Measurements from ENCODE around the gene MEX3C.

Gene MEX3C

GRCh38 chr18:51137026-51137729, 60.3 kb downstream of the MEX3C start:
- DNase-seq (ENCODE audit: low read depth) = no peak
- H3K4me3 ChIP-seq (ENCODE audit: control insufficient read depth, low read depth, low read length) = no peak overlapping the region
- TF ChIP-seq CTCF (conservative IDR thresholded peaks at IDR 0.05; ENCODE audit: control insufficient read depth, insufficient read depth, low read depth, low read length) = no peak

- TF ChIP-seq CTCF (conservative IDR thresholded peaks at IDR 0.05; ENCODE audit: control insufficient read depth, insufficient read depth, low read depth, low read length) = no peak
- no peak for DNase-seq (ENCODE audit: low read depth)
- H3K4me3 ChIP-seq (ENCODE audit: control insufficient read depth, low read depth, low read length) = no peak overlapping the region
Observed at GRCh38 chr18:51135795-51136194, 61.7 kb downstream of the MEX3C start.

- TF ChIP-seq CTCF (conservative IDR thresholded peaks at IDR 0.05; ENCODE audit: control insufficient read depth, insufficient read depth, low read depth, low read length) = no peak
- peak; percentile 74 for DNase-seq (ENCODE audit: low read depth)
- peak overlapping the region; percentile 6 for H3K4me3 ChIP-seq (ENCODE audit: control insufficient read depth, low read depth, low read length)
Observed at GRCh38 chr18:51135364-51135763, 62.1 kb downstream of the MEX3C start.

- no peak for TF ChIP-seq CTCF (conservative IDR thresholded peaks at IDR 0.05; ENCODE audit: control insufficient read depth, insufficient read depth, low read depth, low read length)
- DNase-seq (ENCODE audit: low read depth) = no peak
- no peak overlapping the region for H3K4me3 ChIP-seq (ENCODE audit: control insufficient read depth, low read depth, low read length)
Observed at GRCh38 chr18:51134721-51135120, 62.8 kb downstream of the MEX3C start.

GRCh38 chr18:51133580-51134160, 63.8 kb downstream of the MEX3C start:
- TF ChIP-seq CTCF (conservative IDR thresholded peaks at IDR 0.05; ENCODE audit: control insufficient read depth, insufficient read depth, low read depth, low read length) = no peak
- H3K4me3 ChIP-seq (ENCODE audit: control insufficient read depth, low read depth, low read length) = no peak overlapping the region
- DNase-seq (ENCODE audit: low read depth) = no peak

- no peak overlapping the region for H3K4me3 ChIP-seq (ENCODE audit: control insufficient read depth, low read depth, low read length)
- no peak for TF ChIP-seq CTCF (conservative IDR thresholded peaks at IDR 0.05; ENCODE audit: control insufficient read depth, insufficient read depth, low read depth, low read length)
- no peak for DNase-seq (ENCODE audit: low read depth)
Observed at GRCh38 chr18:51132256-51132935, 65.1 kb downstream of the MEX3C start.

Measured in fibroblast of mammary gland (primary cell).